Measurements from ENCODE around the gene INAVA.
"Not testable (repeated sequence)": the region's sequence is repeated elsewhere in the genome, so short reads cannot be mapped to it uniquely, and the experiment has no call there.

INAVA gene

GRCh38 chr1:200923601-200924000 lies 28.9 kb downstream of the INAVA start:
- no peak for DNase-seq

GRCh38 chr1:200925831-200926230 lies 31.1 kb downstream of the INAVA start:
- no peak for DNase-seq

DNA sequence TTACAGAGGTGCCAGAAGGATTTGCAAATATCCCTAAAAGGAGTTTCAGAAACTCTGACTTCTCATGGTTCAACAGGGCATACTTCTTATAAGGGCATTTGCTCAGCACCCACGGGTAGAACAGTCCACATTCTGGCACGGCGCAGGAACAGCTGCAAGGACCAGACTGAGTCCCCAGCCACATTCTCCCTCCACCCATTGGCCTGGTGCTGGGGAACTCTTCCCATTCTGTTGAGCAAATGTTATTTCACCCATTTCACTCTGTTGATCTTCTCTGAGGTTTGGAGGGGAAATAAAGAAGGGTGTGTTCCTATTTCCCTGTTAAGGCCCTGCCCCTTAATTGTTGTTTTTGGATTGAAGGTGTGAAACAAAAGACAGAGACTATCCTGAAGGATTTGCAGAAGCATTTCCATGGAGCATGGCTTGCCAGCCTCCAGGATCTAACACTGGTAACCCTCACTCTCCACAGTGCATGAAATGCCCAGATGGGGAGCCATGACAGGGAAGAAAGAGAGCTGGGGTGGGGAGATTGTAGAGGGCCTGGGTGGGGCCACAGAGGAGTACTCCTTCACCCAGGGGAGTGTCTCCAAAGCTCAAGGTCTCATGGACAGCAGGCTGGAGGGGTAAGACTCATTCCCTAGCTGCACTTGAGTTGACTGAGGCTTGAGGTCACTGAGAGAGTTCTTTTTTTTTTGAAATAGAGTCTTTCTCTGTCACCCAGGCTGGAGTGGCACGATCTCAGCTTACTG lies 35.0 kb downstream of the INAVA start:
- DNase-seq: no peak

DNA sequence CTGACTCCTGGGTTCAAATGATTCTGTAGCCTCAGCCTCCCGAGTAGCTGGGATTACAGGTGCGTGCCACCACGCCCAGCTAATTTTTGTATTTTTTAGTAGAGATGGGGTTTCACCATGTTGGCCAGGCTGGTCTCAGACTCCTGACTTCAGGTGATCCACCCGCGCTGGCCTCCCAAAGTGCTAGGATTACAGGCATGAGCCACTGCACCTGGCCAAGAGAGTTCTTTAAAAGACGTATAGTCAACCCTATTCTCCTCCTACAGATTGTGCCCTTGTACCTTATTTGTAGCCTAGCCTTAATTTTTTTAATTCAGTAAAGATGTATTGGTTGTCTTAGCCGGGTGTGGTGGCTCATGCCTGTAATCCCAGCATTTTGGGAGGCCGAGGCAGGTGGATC lies 35.6 kb downstream of the INAVA start:
- not testable (repeated sequence) for DNase-seq

DNA sequence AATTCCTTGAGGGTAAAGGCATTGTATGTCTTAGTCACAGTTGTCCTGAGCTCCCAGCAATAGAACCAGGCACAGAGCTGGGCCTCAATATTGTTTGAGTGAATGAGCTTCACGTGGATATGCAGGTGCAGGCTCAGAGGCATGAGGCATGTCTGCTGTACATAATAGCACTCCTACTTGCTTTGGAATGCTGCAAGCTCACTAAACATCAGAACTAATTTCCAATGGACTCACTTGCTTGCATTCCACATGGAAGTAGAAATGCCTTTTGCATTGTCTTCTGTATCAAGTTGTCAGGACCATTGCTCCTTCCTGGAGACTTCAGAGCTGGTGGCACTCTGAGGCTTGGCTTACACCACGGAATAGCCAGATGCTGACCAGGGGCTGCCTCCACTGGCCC lies 37.1 kb downstream of the INAVA start:
- no peak for DNase-seq

GRCh38 chr1:200934676-200935245 lies 40.1 kb downstream of the INAVA start:
- no peak for DNase-seq

- not testable (repeated sequence) for DNase-seq
Measured at GRCh38 chr1:200935286-200935962, 40.7 kb downstream of the INAVA start.

GRCh38 chr1:200938955-200939354 lies 44.3 kb downstream of the INAVA start:
- DNase-seq: no peak

GRCh38 chr1:200945111-200945510 lies 50.4 kb downstream of the INAVA start:
- DNase-seq: no peak

GRCh38 chr1:200947059-200947566 lies 52.4 kb downstream of the INAVA start:
- DNase-seq: no peak

GRCh38 chr1:200949626-200950025 lies 54.9 kb downstream of the INAVA start:
- DNase-seq: no peak

DNA sequence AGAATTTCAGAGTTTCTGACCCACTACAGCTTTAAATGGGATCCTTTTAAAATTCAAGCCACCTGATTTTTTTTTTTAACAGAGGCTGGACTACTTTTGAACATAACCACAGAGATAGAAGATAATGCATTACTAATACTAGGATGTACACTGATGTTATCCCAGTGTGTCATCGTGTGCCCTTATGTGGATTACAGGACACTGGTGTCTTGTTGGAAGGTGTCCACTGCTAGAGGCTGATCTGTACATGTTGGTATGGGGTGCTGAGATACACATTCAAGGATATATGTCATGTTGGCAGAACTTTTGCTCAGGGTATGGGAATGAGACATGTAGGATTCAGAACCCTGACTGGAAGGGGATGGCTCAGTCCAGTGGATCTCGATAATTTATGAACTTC lies 56.3 kb downstream of the INAVA start:
- no peak for DNase-seq

DNA sequence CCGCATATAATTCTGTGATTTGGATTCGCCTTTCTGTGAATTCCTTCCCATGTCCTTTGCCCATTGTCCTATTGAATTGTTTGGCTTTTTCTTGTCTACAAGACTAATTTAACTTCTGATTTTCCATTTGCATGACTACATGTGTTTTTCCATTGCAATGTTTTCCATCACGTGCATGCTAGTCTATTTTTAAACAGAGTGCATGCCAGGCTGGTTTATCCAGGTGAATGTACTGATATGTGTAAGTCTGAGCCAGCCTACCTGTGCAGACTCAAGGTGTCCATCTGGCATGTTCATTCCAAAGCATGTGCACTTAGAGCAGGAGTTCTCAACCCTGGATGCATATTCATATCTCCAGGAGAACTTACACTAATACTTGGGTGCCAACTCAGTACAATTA lies 59.7 kb downstream of the INAVA start:
- no peak for DNase-seq

DNA sequence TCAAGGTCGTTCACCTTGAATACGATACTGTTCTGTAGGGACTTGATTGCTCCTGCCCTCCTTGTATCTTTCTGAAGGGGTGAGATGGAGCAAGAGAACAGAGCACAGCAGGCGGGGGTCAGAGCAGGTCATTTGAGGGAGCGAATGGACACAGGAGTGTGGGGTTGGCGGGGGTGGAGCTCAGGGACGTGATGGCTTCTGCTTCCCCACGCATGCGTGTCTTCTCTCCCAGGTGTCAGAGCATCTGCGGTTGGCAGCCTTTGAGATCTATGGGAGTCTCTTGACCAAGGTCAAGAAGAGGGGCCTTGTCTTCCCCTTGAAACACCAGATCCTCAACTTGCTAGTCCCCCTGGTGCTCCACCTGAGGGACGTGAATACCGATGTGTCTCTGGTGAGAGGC lies 63.9 kb downstream of the INAVA start:
- DNase-seq: no peak

DNA sequence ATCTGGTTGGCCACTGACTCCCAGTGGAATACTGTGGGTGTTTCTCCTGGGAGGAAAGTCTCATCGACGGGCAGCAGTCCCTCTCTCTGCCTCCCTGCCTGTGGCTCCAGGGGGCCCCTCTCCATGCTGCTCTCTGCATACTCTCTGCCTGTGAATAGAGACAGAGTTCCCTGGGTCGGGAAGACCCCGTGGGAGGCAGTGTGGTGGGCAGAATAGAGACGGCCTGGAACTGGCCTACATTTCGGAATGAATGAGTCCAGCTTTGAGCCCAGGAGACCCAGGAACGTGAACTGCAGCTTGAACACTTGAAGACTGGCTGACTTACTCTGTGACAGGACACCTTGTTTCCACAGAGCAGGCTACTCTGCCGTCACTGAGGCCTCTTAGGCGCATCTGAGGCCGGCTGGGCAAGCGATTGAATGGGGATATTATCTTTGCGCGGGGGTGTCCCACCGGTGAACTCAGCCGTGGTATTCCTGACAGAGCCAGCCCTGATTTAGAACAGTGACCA lies 64.8 kb downstream of the INAVA start:
- DNase-seq: no peak

DNA sequence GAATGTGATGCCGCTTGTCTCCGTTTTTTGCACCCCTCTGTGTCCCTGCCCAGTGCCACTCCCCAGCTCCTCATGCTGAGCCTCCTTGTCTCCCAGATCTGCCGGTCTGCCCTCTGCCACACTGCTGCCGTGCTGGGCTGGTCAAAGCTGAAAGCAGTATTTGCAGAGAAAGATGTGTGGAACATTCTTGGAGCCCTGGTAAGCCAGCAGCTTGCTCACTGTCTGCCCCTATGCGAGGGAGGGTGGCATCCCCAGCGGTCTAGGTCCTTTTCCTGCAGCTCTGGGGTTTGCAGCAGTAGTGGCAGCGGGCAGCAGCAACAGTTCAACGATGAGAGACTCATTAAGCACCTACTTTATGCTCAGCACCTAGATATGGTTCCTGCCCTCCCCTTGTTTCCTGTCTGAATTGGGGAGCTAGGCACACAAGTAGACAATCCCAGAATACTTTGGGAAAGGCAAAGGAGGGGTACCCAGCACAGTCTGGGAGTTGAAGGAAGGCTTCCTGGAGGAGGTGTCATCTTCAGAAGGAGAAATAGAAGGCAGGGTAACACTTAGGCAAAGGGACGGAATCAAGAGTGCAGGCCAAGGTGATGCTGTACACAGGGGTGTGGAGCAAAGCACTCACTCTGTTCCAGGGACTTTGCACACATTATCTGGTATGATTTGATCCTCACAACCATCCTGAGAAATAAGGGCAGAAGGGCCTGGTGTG lies 65.7 kb downstream of the INAVA start:
- no peak for DNase-seq

DNA sequence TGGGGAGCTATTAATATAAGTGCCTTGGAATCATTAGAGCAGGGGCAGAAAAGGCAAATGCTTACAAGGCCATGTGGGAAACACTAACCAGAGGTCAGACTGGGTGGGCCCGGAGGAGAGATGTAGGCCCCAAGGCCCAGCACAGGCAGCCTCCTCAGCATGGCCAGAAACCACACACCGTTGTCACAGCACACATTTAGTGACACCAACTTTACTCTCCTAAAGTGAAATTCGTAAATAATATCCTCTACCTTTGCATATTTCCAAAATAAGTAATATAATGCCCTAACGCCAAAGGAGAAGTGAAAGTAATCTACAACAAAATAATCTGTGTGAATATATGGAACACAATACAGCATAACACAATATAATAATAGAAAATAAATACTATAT lies 66.2 kb downstream of the INAVA start:
- DNase-seq: no peak

- not testable (repeated sequence) for DNase-seq
Measured at GRCh38 chr1:200962151-200962550, 67.5 kb downstream of the INAVA start.

- no peak for DNase-seq
Measured at GRCh38 chr1:200962631-200963030, 67.9 kb downstream of the INAVA start.

DNA sequence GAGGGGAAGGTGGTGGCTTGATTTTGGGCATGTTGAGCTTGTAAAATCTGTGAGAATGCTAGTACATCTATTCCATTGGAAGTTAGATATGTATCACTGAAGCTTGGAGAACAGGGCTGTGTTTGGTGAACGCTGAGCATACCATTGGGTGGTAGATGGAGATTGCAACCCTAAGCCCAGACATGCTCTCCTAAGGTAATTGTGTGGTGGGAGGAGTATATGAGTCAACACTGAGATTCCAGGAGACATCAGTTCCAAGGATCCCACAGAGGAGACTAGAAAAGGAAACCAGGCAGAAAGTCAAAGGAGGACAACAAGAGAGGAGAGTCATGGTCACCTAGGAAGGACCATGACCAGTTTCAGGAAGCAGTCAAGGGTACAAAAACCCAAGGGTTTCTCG lies 68.4 kb downstream of the INAVA start:
- DNase-seq: no peak

DNA sequence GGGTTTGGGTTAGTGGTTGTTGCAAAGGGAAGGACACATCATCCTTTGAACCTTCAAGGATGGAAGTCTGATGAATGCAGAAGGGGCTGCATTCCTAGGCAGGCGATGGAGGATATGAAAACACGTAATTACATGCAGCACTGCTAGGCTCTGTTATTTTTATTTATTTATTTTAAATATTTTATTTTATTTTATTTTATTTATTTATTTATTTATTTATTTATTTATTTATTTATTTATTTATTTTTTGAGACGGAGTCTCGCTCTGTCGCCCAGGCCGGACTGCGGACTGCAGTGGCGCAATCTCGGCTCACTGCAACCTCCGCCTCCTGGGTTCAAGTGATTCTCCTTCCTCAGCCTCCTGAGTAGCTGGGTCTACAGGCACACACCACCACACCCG lies 69.2 kb downstream of the INAVA start:
- DNase-seq: not testable (repeated sequence)

Measured in effector CD4-positive, alpha-beta T cell (primary cell).